ENCODE data around the gene EFNA2.
"Not testable (repeated sequence)": the region's sequence is repeated elsewhere in the genome, so short reads cannot be mapped to it uniquely, and the experiment has no call there.

EFNA2 gene

DNA sequence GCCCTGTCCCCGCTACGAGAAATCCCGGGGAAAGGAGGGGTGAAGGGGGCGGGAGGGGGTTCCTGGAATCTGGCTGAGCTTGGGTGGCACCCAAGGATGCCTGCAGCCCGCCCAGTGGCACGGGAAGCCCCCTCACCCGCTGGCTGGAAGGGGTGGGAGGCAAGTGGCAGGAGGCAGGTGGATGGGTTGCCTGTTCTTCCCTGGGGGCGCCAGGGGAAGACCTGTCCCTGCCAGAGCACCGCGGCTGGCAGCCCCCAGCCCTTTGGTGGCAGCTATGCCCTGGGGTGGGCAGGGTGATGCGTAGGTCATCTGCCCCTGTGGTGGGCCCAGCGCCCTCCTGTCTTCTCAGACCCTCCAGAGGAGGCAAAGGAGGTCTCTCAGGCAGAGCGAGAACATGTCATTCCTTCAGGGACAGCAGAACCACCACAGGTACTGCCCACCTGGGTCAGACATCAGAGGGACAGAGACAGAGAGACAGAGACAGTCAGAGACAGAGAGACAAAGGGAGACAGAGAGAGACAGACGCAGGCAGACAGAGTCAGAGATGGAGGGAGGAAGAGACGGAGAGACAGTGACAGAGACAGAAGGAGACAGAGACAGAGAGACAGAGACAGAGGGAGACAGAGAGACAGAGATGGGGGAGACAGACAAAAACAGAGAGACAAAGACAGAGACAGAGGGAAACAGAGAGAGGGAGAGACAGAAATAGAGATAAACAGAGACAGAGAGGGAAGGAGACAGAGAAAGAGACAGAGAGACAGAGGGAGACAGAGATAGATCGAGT, 36.7 kb downstream of the EFNA2 start:
- DNase-seq = no peak

DNA sequence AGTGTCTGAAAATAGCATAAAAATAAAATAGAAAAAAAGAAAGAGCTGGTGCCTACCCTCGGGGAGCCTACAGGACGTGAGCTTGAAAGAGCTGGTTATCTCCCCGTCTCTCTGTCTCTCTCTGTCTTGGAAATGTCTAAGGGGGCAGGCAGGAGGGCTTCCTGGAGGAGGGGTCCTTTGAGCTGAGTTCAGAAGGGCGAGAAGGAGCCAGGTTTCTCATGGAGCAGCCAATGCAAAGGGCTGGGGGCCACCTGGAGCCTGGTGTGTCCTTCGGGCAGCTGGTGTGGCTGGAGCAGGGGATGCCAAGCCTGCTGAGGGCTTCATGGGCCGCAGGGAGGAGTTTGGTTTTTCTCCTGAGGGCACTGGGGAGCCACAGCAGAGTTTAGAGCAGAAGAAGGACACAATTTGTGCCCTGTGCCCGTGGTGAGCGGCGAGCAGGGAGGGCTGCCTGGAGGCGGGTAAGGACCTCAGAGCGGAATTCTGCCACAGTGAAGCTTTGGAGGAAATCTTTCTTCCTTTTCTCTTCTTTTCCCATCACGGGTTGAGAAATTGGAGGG, 38.7 kb downstream of the EFNA2 start:
- no peak for DNase-seq

DNA sequence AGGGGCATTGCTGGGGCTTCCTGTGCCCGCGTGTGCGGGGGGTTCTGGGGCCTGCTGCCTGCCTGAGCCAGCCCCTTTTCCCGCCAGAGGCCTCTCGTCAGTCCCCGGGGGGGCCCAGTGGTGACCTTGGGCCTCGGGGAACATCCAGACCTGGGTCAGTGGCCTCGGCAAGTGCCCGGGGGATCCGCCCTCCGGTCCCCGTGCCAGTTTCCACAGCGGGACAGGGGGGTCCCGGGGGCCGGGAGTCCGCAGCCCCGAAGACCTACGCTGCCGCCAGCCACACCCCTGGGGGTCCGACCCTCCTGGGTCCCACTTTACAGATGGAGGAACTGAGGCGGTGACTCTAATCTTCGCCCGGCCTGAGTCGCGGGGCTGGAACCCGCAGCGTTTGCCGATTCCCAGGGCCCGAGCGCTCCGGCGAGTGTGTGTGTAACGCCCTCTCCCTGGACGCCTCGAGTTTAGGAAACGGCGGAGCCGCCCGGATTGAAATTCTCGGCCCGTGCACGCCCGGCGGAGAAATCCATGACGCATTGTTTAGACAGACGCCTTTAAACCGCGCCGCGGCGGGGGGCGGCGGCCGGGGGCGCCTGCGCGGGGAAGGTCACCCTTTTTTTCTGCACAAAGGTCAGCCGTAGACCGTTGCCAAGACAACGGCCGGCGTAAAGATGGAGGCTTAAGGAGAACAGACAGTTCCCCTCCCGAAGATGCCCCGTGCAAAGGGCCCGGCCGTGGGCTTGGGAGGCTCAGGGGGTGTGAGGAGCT, 39.3 kb downstream of the EFNA2 start:
- no peak for DNase-seq

DNA sequence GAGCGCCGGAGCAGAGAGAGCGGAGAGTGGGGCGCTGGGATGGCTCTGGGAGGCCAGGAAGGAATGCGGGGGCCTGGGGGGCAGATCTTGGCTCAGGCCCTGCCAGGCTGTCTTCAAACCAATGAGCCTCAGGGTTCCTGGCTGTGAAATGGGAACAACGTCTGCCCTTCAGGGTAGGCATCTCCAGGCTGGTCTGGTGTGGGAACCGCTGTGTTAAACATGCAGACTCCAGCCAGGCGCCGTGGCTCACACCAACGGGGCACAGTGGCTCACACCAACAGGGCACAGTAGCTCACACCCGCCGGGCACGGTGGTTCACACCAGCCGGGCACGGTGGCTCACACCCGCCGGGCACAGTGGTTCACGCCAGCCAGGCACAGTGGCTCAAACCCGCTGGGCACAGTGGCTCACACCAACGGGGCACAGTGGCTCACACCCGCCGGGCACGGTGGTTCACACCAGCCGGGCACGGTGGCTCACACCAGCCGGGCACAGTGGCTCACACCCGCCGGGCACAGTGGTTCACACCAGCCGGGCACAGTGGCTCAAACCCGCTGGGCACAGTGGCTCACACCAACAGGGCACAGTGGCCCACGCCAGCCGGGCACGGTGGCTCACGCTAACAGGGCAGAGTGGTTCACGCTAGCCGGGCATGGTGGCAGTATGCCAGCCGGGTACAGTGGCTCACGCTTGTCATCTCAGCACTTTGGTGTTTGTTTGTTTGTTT, 40.1 kb downstream of the EFNA2 start:
- DNase-seq = no peak

DNA sequence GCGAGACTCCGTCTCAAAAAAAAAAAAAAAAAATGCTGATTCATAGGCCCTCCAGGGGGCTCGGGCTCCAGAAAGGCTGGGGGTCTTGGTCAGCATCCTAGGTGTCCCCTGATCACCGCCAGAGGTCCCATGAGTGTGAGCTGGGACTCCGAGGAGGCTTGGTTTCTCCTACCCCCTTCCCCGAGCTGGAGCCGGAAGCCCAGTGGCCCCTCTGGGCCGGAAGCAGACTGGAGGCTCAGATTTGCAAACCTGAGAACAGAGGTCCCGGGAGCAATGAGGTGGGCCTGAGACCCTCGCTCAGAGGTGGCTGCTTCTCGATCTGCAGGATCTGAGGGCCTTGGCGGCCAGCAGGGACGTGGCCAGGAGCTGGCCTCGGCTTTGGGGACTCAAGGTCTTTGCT, 41.5 kb downstream of the EFNA2 start:
- no peak for DNase-seq

DNA sequence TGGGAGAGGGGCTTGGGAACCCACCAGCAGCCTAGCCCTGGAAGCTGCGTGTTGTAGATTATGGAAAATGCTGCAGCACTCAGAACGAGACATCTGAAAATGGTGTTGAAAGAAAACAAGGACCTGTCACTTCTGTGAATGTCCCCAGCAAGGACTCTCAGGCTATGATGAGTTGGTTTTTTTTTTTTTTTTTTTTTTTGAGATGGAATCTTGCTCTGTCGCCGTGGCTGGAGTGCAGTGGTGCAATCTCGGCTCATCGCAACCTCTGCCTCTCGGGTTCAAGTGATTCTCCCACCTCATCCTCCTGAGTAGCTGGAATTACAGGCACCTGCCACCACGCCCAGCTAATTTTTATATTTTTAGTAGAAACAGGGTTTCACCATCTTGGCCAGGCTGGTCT, 46.5 kb downstream of the EFNA2 start:
- DNase-seq = not testable (repeated sequence)

DNA sequence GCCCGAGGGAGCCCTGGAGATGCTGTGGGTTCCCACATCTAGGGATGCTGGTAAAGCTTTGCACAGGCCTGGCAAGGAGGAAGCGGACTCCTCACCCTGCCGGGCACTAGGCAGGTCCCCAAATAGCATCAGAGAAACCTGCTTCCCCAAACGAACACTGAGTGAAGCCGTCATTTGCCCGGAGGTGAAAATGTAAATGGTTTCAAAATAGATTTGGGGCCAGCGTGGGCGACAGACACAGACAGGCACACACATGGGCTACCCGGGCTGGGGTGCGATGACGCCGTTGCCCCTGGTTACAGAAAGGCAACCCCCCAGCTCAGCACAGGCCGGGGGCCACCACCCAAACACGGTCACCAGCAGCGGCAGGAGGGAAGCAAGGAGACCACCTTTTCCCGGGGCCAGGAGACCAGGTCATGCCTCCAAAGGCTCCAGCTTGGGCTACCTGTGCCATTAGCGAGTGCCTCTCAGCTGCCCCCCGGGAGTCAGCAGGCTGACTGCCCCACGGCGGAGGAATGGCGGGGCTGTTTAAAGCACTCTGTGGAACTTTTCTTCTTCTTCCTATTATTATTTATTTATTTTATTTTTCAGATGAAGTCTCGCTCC, 50.5 kb downstream of the EFNA2 start:
- no peak for DNase-seq

DNA sequence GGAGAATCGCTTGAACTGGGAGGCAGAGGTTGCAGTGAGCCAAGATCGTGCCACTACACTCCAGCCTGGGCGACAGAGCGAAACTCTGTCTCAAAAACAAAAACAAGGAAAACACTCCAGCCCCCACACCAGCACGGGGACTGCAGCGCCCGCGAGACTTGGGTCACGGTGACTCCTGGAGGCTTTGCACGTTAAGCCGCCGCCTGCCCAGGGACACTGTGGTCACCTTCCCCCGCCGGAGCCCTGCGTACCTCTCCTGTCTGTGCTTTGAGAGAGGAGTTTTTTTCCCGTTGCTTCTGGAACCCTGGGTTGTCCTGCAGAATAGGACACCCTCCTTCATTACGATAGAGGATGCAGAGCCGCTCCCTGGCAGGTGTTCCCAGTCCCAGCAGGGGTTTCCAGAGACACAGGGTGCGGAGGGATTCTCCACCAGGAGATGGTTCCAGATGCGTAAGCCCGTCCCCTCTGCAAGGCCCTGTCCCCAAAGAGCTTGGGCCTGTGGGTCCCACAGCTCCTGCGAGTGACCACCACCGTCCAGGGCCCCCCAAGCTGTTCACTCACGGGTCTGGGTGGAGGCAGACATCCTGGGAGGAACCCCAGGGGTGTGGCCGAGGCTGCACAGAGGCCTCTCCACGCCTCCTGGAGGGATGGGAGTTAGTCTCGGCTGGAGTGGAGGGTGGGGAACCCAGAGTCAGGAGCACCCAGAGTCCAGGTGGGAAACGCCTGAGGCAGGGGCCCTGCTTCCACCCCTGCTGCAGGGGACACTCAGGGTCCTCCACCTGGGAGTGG, 55.2 kb downstream of the EFNA2 start:
- no peak for DNase-seq

DNA sequence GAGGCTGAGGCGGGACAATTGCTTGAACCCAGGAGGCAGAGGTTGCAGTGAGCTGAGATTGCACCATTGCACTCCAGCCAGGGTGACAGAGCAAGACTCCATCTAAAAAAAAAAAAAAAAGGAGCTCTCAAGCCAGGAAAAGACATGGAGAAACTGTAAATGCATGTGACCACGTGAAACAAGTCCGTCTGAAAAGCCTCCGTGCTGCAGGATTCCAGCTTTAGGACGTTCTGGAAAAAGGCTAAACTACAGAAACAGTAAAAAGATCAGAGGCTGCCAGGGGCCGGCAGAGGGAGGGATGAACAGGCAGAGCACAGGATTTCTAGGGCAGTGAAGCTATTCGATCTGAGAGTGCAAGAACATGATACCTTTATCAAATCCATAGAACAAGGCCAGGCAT, 57.4 kb downstream of the EFNA2 start:
- no peak for DNase-seq

DNA sequence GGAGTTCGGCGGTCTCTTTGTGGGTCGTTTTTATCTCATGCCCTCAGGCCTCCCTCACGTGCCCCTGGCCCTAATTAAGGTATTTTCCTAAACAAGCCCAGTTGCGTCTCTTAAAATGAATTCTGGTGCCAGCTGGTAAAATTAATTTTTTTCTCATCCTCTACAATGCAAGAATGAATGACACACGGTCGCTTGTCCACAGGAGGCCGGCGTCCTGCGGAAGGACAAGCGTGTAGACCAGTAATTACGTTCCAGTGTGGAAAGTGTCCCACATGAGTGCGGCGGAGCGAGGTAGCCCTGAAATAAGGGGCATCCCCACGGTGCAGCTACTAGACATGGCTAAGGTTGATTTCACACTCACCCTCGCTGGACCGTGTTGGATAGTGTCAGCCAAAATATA, 63.5 kb downstream of the EFNA2 start:
- no peak for DNase-seq

DNA sequence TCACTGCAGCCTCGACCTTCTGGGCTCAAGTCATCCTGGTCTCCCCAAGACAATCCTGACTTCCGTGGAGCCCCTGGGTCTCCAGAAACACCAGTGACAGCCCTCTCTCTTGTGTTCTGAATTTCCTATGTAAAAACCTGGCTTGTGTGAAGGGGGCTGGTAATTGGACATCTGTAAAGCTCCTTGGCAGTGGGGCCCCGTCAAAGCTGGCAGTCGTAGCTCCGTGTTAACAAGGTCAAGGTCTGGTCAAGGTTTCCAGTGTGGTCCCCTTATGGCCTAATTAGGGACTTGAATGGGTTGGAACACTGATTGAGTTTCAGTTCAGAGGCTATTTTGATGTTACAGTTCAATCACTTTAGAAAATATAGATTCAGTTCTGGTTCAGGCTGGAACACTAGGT, 65.2 kb downstream of the EFNA2 start:
- DNase-seq = no peak
